NCI-H1694 (cell line): Measurements from ENCODE around the gene CALD1.
A peak's percentile ranks its signal among the peaks of the same experiment; 100 is the strongest.
"Not testable (repeated sequence)": the region's sequence is repeated elsewhere in the genome, so short reads cannot be mapped to it uniquely, and the experiment has no call there.

Experiments used
- DNase-seq: peaks from one replicate; lab custom pipeline; 2025; lab: John Stamatoyannopoulos, UW

CALD1 gene

DNA sequence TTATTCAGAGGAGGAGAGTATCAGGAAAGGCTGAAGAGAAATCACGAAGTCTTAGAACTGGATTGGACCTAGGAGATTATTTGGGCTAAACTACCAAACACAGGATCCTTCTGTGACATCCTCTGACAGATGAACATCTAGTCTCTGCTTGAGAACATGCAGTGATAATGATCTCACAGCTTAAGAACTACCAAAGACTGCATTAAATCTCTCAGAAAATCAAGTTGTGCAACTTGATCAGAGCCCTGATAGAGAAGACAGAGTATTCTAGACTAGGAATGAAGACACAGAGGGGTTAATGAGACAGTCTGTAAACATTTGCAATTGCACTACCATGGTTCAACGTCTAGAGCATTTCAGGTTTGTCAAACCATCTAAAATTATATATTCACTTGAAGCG lies 169.7 kb downstream of the CALD1 start:
- DNase-seq = no peak

DNA sequence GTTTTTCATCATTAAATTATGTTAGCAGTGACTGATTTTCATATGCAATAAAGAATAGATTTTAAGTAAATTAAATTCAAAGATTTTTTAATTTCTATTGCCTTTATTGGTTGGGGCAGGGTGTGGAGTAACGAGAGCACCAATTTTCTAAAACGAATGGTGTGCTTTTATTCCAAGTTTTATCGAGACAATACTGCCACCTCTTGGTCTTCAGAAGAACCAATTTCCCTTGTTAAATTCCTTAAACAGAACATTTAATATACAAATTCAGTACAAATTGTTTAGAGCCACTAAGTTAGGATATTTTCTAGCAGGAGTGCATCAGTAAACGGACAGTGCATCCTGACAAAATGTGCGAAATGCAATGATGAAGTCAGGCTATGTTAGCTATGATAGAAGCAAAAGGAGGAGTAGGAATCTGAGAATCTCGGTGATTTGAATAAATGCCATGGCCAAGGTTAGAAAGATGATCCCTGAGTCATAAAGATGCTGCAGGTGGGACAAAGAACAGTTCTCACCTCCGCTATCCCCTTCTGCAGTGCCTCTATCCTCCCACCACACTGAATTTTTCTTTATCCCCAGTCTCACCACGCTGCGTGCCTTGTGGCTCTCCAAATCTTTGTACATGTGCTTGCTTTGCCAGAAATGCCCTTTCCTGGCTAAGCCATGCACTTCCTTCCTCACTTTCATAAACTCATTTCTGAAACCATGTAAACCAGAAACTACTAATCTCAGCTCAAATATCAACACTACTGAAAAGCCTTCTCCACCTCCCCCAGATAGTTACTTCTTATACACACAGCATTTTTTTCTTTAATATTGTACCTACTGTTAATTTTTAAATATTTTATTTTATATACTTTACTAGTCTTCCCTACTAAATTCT lies 175.0 kb downstream of the CALD1 start:
- peak; percentile 55 for DNase-seq

DNA sequence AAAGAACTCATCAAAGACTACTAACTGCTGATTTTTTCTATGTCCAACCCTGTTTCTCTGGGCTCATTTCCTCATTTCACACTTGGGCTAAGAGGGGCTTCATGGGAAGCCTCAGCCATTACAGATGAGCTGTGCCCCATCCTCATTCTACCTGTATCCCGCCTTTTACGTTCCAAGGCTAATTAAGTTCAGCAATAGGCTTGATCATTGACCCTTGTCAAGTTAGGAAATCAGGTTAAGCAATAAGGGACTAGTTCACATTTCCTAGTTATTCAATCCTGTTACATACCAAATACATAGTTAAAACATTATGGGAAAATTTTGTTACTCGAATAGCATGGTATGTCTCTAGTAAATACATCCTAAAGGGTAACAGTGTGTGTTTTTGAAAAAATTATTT lies 177.6 kb downstream of the CALD1 start:
- no peak for DNase-seq

- no peak for DNase-seq
These were observed 180.4 kb downstream of the CALD1 start for GRCh38 chr7:134959810-134960209.

DNA sequence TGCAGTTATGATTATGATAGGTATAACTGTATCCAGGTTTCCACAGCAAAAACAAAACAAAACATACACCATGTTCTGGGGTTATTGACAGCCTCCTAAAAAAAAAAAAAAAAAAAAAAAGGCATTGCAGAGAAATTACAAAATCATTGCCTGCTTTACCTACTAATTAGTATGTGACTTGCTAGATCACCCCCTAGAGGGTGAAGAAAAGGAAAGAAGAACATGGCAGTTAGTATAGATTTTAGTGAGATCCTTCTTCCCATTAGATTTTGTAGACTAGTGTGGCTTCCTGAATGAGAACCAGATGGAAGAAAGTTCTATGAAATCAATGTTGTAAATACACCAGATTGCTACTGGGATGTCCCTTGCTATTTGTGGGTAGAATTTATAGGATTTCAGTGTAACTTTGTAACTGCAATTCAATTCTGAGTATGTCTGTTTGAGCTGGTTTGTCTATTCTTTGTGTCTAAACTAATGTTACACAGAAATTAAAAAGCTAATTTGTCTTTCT lies 182.9 kb downstream of the CALD1 start:
- no peak for DNase-seq

- DNase-seq = no peak
These were observed 183.6 kb downstream of the CALD1 start for GRCh38 chr7:134963036-134963435.

GRCh38 chr7:134966691-134967090 lies 187.3 kb downstream of the CALD1 start:
- no peak for DNase-seq

DNA sequence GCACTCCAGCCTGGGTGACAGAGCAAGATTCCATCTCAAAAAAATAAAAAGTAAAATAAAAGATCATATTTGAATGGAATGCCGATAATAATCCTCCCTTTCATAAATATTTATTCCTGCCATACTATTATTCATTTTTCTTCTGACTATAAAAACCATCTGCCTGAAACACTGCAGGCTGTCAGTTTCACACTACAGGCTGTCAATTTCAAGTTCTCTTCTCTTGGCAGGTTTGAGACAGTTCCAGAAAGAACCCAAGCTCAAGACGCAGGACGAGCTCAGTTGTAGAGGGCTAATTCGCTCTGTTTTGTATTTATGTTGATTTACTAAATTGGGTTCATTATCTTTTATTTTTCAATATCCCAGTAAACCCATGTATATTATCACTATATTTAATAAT lies 188.7 kb downstream of the CALD1 start:
- no peak for DNase-seq

- DNase-seq = not testable (repeated sequence)
These were observed 202.2 kb downstream of the CALD1 start for GRCh38 chr7:134981645-134982044.

DNA sequence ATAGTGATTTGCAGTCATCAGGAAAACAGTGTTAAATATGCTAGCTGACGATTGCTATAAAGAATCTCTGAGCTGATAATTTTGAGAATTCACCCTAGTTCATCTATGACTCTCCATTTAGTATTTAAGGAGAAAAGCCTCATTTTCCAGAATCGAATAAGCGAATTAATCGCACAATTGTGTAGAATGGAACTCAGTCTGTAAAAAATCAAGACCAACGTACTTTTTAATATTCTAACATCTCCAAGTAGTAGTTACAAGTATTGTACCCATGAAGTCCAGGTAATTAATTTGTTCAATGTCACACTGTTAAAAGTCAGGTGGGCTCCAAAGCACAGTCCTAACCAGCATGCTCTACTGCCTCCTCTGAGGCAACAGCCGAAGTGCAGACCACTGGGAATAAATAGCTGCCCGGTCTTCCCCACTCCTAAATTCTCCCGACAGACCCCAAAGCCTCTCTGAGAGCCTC lies 206.5 kb downstream of the CALD1 start:
- DNase-seq = no peak

DNA sequence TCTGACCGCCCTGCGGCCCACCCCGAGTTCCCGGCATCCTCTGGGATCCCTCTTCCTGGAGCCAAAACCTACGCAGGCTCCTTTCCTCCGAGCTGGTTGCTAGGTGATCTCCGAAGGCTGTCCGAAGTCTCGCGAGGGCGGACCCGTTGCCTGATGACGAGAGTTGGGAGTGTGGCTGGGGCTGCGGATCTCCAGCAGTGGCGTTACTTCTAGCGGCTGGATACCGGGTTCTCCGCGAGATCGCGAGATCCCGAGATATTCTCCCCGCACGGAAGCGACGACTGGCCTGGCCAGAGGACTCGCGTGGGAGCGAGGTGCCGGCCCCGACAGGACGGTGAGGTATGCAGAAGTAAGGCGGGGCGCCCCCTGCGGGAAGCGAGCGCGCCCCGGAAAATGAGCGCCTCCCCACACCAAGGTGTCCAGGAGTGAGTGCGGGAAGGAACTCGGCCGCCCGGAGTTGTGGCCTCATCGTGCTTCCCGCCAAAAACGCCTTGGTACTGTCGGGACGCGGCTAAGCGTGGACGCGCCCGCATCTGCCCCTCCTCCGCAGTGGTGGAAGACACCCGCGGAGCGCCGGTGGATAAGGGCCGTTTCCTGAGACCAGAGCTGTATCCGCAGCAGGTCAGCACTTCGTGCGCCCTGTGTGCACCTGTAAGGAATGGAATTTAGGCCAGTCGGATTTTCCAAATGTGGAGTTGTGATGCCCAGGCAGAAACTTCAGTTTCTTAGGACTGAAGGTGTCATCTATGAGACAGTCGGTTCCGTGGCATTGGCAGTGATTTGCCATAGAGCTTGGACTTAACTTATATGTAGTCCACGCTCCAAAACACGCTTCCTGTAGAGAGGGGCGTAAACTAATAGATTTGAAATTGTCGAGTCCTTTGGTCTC lies 207.2 kb downstream of the CALD1 start, which contains the start of gene AGBL3:
Gene AGBL3, plus strand, starts transcription at position 146 of the 889 bp plus-strand sequence. CDS start 1,426 bp downstream, outside the sequence.
- peak; percentile 93 for DNase-seq

DNA sequence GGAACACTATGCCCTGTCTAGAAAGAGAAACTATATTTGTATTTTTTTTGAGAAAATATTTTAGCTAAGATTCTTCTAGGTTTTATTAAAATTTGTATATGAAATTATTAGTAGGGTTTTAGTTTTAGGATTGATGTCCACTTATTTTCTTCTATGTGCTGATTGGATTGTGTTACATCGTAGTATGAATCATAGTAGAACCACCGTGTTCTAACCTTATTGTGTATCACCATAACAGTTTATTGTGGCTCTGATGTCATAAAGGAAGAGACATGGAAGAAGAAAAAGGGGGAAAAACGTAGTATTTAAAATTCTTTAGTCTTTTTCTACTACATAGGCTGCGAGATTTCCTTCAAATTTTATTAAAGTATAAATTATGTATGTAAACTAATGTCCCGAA lies 208.7 kb downstream of the CALD1 start:
- DNase-seq = no peak

DNA sequence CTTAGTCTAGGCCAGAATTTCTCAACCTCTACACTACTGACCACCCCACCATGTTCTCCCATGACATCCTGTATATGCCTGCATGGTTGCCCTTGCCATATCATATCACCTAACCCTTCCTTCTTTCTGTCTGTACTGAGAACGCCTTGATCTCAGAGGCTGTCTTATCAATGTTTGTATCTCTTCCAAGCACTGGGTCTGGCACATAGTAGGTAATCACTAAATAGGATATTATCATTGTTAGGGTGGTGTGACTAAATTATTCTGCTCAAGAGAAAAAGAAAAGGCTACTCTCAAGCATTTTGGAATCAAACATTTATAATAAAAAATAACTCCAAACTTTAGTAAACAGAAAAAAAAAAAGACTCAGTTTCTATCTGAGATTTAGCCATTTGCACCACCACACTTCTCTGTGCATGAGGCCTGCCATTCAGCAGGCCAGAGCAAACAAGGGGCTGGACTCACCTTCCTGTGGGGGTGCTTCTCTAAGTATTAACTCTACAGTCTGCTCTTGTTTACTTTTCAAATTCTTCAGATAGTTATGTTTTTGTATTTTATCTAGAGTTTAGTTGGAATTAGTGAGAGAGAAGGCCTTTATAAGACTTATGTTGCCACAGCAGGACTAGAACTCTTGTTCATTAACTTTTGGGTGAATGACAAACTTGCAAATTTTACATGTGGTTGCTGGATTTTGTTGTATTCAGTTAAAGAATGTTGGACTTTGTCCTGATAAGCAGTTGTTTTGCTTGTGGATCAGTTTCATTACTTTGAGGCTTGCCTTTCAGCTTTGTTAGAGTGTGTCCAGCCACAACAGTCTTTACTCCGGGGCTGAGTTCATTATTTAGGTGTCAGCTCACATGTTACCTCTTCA lies 212.3 kb downstream of the CALD1 start:
- DNase-seq = no peak

GRCh38 chr7:134992626-134993179 lies 213.3 kb downstream of the CALD1 start:
- no peak for DNase-seq

GRCh38 chr7:134993877-134994456 lies 214.5 kb downstream of the CALD1 start:
- DNase-seq = no peak

- DNase-seq = no peak
These were observed 216.0 kb downstream of the CALD1 start for GRCh38 chr7:134995239-134996096.

DNA sequence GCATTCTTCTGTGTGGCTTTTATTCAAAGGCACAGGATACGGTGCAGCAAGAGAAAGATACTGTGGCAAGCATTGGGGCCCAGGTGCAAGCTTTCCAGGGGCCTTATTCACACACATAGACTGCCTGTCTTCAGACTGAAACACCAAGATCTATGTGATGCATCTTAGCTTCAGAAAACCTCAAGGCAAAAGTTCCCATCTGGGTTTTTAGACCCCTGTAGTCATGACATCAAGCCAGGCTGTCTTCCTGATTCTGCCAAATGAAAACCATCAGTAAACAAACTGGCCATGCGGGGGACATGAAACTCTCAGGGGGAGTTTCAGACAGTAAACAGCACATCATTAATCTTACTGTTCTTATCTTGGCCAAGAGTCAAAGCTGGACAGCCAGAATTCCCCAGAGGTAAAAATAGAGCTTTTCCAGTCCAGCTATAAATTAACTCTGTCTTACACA lies 216.7 kb downstream of the CALD1 start:
- DNase-seq = no peak

DNA sequence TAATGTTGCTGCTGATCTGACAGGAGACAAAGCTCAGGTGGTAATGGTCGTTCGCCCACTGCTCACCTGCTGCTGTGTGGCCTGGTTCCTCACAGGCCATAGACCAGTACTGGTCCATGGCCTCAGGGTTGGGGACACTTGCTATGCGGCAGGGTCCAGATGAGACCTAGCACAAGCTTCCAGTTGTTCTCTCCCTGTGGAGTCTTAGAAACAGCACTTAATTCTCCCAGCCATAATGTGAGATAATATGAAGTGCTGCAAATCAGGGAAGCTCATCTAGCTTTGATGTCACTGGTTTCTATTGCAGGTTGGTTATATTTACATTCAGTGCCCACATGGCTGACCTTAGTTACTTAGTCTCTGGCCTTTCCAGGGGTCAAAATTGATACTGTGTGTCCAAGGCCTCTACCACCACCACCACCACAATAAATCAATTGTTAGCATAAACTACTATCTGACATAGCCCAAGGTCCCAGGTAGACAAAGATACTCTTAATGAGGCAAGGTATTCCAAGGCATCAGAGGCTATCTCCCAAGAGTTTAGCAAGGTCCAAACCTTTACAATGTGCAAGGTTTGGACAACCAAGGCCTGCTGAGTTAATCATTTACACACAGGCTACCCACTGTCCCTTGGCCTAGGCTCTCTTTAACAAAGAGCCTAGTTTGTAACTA lies 217.9 kb downstream of the CALD1 start:
- no peak for DNase-seq

- DNase-seq = no peak
These were observed 219.7 kb downstream of the CALD1 start for GRCh38 chr7:134999136-134999535.
